NCI-H2081 (cell line): ENCODE data around the gene PDE7B.

Experiments
- DNase-seq, 2 experiments: peaks; one replicate each; lab custom pipeline; 2025; lab: John Stamatoyannopoulos, UW

PDE7B gene

DNA sequence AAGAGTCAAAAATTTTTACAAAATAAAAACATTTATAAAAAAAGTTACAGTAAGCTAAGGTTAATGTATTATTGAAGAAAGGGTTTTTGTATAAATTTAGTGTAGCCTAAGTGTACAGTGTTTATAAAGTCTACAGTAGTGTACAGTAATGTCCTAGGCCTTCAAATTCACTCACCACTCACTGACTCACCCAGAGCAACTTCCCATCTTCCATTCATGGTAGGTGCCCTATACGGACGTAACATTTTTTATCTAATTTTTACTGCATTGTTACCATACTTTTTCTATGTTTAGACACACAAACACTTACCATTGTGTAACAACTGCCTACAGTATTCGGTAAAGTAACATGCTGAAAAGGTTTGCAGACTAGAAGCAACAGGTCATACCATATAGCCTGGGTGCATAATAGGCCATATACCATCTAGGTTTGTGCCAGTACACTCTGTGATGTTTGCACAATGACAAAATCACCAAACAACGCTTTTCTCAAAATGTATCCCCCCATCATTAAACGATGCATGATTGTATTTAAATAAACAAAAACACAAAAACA is 392.6 kb downstream of the PDE7B start:
- DNase-seq: no peak
